Skin of body (tissue), 2 donors: ENCODE measurements around the gene BICRAL. TPM values are rescaled to one million over a fixed set of nuclear protein-coding genes. Genes with fewer than 3 reads are reported as not detected.
A peak's percentile ranks its signal among the peaks of the same experiment; 100 is the strongest.
"Not testable (repeated sequence)": the region's sequence is repeated elsewhere in the genome, so short reads cannot be mapped to it uniquely, and the experiment has no call there.

Experiments
- DNase-seq: peaks from one replicate; lab custom pipeline; 2025; lab: John Stamatoyannopoulos, UW
- total RNA-seq: library from RNA; depleted of rRNA; stranded (reverse); fragments of >200 nt; gene quantifications from one replicate; pipeline ENCODE4 v1.2.3, GENCODE V29; 2014

Gene BICRAL
- total RNA-seq, 1 donor from 2014 or later, result 10.6 TPM

DNA sequence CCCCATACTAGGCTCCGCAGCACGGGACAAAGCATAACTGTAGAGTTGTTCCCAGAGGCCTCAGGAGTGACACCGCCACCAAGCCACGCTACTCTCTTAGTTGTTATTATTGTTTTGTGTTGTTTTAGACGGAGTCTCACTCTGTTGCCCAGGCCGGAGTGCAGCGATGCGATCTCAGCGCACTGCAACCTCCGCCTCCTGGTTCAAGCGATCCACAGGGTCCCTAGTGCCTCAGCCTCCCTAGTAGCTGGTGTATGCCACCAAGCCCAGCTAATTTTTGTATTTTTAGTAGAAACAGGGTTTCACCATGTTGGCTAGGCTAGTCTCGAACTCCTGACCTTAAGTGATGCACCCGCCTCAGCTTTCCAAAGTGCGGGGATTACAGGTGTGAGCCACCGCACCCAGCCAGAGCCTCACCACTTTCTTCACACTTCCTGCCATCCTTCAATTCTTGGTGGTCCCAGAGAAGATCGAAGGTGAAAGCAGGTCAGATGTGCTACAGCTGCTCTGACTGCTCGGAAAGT is 109.4 kb downstream of the BICRAL start:
- no peak for DNase-seq

DNA sequence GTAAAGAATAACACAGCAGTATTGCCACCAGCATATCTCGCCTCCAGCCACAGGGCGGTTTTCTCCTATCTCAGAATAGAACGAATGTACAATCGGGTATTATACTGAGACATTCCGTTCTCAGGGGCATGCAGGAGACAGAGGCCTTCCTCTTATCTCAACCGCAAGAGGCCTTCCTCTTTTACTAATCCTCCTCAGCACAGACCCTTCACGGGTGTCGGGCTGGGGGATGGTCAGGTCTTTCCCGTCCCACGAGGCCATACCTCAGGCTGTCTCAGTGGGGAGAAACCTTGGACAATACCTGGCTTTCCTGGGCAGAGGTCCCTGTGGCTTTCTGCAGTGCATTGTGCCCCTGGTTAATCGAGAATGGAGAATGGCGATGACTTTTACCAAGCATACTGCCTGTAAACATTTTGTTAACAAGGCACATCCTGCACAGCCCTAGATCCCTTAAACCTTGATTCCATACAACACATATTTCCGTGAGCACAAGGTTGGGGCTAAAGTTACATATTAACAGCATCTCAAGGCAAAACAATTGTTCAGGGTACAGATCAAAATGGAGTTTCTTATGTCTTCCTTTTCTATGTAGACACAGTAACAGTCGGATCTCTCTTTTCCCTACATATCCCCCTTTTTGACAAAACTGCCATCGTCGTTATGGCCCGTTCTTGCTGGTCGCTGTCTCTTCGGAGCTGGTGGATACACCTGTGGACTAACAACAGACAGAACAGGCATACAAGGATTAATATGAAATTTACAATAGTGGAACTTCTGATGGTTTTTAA is 112.4 kb downstream of the BICRAL start:
- DNase-seq, result not testable (repeated sequence)

DNA sequence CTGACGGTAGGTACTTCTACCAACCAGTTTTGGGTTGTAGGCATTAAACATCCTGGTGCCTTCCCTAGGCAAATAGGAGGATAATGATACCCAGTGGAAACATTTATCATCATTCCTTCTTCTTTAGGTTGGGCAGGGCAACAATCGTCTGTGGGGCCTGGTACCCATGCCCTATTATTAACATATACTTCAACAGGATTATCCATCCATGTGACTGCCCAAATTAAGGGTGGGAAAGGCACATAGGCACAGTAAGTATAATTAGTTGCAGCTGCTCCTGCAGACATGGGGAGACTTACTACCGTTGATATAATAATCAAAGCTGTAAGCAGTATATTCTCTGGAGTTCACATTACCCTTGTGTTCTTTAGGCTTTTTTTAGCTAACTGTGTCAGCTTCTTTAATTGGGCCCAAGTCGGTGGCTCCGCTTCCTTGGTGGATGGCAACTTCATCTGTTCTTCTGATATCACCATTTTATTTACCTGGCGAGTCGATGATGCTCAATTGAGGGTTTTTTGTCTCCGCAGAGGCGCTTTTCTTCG is 114.4 kb downstream of the BICRAL start:
- no peak for DNase-seq

DNA sequence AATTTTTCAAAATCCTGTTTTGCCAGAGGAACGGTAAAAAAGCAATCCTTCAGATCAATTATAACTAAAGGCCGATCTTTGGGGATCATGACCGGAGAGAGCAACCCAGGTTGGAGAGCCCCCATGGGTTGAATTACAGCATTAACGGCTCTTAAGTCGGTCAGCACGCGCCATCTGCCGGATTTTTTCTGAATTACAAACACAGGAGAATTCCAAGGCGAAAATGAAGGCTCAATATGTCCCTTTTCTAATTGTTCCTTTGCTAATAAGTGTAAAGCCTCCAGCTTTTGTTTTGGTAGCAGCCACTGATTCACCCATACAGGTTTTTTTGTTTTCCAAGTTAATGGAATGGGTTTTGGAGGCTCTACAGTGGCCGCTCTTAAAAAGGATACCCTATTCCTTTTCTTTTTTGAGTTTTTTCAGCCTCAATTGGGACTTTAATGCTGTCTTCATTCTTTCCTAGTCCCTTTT is 117.1 kb downstream of the BICRAL start:
- peak; percentile 31 for DNase-seq

DNA sequence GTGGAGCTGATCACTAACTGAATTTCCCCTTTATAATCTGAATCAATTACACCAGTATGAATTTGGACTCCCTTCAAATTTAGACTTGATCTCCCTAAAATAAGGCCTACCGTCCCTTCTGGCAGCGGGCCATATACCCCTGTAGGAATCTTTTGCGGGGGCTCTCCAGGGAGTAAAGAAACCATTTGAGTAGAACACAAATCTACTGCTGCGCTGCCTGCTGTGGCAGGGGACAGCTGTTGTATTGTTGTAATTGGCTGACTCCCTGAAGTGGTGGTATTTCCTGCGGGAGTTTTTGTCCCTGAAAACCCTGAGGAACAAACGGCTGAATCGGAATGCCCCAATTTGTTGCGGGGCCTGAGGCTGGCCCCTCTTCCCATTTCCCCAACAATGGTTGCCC is 118.0 kb downstream of the BICRAL start:
- DNase-seq, result no peak

DNA sequence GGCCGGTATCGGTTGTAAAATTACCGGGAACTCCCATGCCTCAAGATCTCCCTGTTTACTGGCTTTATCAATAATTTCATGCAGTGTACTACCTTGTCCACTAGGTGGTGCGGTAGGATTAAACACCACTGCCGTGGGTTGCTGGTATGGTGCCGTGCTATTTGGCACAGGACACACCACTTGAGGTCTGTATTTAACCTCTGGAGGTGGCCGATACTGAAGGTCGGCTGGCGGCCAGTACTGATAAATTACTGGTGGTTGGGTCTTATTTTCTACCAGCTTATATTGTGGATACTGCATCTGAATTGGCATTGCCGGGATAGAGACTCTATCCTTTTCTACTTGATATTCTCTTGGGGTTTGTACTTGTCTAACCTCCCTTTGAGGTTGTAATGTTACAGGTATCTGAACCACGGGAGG is 119.7 kb downstream of the BICRAL start:
- peak; percentile 40 for DNase-seq

DNA sequence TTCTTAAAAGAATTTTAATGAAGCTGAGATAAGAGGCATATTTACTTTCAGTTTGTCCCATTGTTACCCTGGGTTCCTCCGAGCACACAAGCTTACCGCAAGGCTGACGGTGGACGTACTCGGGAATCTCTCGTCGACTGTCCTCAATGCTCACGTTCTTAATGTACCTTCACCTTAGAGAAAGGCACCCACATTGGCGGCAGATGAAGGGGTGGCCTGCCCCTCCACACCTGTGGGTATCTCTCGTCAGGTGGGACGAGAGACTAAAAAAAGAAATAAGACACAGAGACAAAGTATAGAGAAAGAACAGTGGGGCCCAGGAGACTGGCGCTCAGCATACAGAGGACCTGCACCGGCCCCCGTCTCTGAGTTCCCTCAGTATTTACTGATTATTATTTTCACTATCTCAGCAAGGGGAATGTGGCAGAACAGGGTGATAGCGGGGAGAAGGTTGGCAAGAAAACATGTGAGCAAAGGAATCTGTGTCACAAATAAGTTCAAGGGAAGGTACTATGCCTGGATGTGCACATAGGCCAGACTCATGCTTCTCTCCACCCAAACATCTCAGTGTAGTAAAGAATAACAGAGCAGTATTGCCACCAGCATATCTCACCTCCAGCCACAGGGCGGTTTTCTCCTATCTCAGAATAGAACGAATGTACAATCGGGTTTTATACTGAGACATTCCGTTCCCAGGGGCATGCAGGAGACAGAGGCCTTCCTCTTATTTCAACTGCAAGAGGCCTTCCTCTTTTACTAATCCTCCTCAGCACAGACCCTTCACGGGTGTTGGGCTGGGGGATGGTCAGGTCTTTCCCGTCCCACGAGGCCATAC is 120.8 kb downstream of the BICRAL start:
- not testable (repeated sequence) for DNase-seq

DNA sequence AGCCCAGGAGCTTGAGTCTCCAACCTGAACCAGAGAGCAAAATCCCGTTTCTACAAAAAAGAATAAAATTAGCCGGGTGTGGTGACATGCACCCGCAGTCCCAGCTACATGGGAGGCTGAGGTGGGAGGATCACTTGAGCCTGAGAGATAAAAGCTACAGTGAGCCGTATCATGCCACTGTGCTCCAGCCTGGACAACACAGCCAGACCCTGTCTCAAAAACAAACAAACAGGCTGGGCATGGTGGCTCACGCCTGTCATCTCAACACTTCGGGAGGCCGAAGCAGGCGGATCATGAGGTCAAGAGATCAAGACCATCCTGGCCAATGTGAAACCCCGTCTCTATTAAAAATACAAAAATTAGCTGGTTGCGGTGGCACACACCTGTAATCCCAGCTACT is 122.6 kb downstream of the BICRAL start:
- DNase-seq, result no peak

DNA sequence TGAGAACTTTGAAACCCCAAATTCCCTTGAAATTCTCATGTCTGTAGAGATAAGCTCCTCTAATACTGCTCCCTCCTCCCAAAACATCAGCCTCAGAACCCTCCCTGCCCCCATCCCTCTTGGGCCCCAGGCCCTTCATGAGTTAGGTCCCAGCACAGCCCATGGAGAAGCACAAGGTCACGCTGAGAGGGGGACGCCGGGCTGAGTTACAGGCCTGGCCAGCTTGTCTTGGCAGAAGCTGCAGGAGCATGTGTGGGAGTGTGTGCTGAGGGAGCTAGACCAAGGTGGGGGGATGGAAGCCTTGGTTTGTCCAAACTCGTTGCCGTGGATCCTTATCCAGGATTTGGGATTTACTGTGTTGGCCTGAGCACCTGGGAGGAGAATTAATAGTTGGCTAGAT is 125.5 kb downstream of the BICRAL start:
- no peak for DNase-seq

DNA sequence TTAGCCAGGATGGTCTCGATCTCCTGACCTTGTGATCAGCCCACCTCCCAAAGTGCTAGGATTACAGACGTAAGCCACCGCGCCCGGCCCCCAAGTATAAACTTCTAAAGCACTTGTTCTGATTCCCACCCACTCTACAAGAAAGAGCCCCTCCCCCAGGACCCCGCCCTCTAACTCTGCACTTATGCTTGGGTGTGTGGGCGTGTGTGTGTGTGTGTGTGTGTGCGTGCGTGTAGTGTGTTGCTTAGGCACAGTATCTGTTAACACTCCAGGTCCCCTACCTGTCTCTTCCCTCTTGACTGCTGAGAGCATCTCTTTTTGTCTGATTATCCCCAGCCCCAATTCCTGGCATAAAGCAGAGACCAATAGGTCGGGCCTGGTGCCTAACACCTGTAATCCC is 128.0 kb downstream of the BICRAL start:
- no peak for DNase-seq

DNA sequence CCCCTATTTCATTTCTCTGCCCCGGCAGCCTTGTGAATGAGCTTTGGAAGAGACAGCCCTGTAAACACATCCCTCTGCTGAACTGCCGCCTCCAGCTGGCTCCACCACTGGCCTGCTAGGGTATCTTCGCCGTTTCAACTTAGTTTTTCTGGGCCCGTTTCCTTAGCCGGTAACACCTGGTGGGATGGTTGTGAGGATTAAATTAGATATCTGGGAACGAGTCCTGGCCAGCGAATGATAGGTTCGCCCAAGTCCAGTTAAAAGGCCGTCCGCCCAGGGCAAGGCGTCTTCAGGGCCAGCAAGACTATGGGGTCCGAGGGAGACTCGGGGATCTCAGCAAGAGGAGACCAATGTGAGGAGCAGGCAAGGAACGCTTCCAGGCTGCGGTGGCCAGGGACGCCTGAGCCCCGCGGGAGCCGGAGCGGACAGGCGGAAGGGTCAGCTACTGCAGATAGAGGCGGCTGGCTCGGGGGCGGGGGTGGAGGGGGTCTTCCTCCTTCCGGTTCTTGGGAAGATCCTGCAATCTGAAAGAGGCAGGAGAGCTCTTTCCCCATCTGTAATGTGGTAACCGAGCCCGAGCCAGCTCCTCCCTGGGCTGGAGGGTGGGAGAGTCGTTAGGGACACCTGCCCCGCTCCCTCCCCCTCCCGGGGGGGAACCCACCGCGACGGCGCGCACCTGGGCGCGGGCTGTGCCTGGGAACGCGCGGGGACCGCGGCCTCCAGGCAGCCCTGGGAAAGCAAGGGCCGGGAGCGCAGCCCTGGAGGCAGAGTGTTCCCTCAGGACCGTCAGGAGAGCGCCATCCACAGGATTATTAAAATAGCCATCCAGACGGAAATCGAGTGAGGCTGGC is 129.5 kb downstream of the BICRAL start:
- peak; percentile 5 for DNase-seq

DNA sequence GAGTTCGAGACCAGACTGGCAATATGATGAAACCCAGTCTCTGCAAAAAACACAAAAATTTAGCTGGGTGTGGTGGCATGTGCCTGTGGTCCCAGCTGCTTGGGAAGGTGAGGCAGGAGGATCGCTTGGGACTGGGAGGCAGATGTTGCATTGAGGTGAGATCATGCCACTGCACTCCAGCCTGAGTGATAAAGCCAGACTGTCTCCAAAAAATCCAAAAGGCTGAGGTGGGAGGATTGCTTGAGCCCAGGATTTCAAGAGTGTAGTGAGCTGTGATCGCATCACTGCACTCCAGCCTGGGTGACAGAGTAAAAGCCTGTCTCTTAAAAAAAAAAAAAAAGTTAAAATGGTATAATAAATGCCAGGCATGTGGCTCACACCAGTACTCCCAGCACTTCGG is 132.7 kb downstream of the BICRAL start:
- no peak for DNase-seq

DNA sequence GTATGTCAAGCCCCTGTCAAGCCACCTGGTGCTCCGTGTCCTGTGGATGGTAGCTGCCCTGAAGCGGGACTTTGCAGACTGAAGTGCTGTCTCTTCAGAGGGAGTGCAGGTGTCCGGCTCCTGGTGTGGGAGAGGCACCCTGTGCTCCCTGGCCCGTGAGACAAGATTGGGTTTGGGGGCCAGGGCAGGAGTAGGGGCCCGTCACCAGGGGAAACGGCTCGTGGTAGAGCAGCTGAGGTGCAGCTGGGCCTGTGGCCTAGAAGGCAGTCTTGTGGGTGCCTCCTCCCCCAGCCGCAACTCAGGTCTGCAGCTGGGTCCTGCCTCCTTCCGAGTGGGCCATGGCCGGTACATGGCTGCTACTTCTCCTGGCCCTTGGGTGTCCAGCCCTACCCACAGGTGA is 133.9 kb downstream of the BICRAL start, which contains the start of gene PTCRA:
TSS of gene PTCRA (plus strand) at position 322 of the 400 bp plus-strand sequence. CDS start at position 339, 17 bp downstream.
- no peak for DNase-seq

DNA sequence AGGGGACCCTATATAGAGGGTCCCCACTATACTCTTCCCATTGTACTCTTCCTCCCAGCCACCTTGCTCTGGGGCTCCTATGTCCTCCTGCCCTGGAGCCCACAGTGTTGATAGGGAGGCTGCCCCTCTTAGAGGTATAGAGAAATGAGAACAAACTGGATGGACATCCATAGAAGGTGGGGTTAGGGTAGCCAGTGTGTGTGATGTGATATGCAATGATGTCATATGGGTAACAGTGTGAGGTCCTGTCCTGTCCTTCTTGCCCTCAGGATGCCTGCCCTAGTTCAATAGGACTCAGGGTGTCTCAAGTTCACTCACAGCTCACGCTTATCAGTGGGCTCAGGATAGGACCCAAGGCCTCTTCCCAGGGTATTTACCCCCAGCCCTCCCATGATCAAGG is 134.4 kb downstream of the BICRAL start:
- no peak for DNase-seq

Other genes with a start within 250 kb of the BICRAL start
- gene UBR2, start 218.0 kb upstream of the BICRAL start, total RNA-seq, result 28.5 TPM
- gene PRPH2, start 59.5 kb upstream of the BICRAL start, total RNA-seq, result 2.8 TPM
- gene TBCC, start 35.9 kb upstream of the BICRAL start, total RNA-seq, result 20.8 TPM
- gene RPL7L1, start 97.6 kb downstream of the BICRAL start, total RNA-seq, result 88.3 TPM
- not detected for gene PTCRA, start 134.0 kb downstream of the BICRAL start, total RNA-seq
- gene CNPY3, start 147.4 kb downstream of the BICRAL start, total RNA-seq, result 18.1 TPM
- gene GNMT, start 178.7 kb downstream of the BICRAL start, total RNA-seq, result 0.20 TPM
- 13.1 TPM for gene PEX6, start 197.1 kb downstream of the BICRAL start, total RNA-seq
- 23.8 TPM for gene PPP2R5D, start 202.5 kb downstream of the BICRAL start, total RNA-seq
- gene MEA1, start 231.9 kb downstream of the BICRAL start, total RNA-seq, result 28.9 TPM
- gene KLHDC3, start 232.2 kb downstream of the BICRAL start, total RNA-seq, result 82.3 TPM
- gene RRP36, start 239.6 kb downstream of the BICRAL start, total RNA-seq, result 36.2 TPM